C4-2B (cell line): ENCODE measurements around the gene SNRNP25.
A peak's percentile ranks its signal among the peaks of the same experiment; 100 is the strongest.

Source experiments
- CTCF ChIP-seq: fragments of 450-650 bp; conservative IDR thresholded peaks from 2 replicates; pipeline ENCODE4 v1.5.1; 2017; ENCODE audit warnings: mild to moderate bottlenecking
- ZFX ChIP-seq: fragments of 450-650 bp; IDR thresholded peaks from 2 replicates; pipeline ENCODE4 v1.6.1; 2017

- TF ChIP-seq CTCF (peak; percentile 98), ZFX (no peak)
These were observed 43.3 kb downstream of the SNRNP25 start for GRCh38 chr16:96935-97381.
